PFSK-1 (cell line): ENCODE measurements around the gene AHI1.

Experiments used
- FOXP2 ChIP-seq: optimal IDR thresholded peaks from 2 replicates; pipeline ENCODE3; 2011; ENCODE audit warnings: borderline replicate concordance, control low read depth, inconsistent platforms; ENCODE audit not compliant: insufficient read depth; ENCODE audit errors: extremely low read length, extremely low read depth
- POLR2AphosphoS5 ChIP-seq: IDR thresholded peaks from 2 replicates; pipeline ENCODE4 v1.6.1; 2012; ENCODE audit warnings: low read depth, mild to moderate bottlenecking, control low read depth, low read length, moderate library complexity
- SIN3A ChIP-seq: IDR thresholded peaks from 2 replicates; pipeline ENCODE4 v1.6.1; 2012; ENCODE audit warnings: mild to moderate bottlenecking, low read length, moderate library complexity, borderline replicate concordance; ENCODE audit not compliant: insufficient read depth
- TAF1 ChIP-seq: IDR thresholded peaks from 2 replicates; pipeline ENCODE4 v1.6.1; 2012; ENCODE audit warnings: low read length, control low read depth, borderline replicate concordance; ENCODE audit not compliant: insufficient read depth
- TF ChIP-seq, protein P1 (sequence below), 2 experiments: IDR thresholded peaks; 2 replicates each; pipeline versions ENCODE4 v1.6.1 to v1.8.0; 2011 to 2012; ENCODE audit warnings: low read depth in 2 of 2, low read length in 2 of 2, control low read depth in 1 of 2, inconsistent platforms in 1 of 2, mild to moderate bottlenecking in 1 of 2, moderate library complexity in 1 of 2; ENCODE audit not compliant: insufficient read depth in 1 of 2

The AHI1 gene

DNA sequence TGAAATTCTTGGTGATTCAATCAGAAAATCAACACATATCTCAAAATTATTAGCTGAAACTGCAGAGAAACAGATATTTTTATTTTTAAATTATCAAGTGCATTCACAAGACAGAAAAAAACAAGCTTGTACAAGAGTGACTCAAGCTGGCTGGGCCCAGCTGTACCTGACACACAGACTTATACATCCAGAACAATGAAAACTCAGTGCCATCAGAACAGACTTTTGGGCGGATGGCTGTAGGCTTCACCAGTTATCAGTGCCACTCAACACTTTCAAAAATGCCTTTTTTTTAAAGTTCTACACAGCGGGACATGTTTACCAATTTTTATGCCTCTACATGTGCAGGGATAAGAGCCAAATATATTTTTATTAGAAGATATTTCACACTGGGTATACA is 213.6 kb downstream of the AHI1 start:
- no peak for TF ChIP-seq POLR2AphosphoS5
- no peak for TF ChIP-seq TAF1

DNA sequence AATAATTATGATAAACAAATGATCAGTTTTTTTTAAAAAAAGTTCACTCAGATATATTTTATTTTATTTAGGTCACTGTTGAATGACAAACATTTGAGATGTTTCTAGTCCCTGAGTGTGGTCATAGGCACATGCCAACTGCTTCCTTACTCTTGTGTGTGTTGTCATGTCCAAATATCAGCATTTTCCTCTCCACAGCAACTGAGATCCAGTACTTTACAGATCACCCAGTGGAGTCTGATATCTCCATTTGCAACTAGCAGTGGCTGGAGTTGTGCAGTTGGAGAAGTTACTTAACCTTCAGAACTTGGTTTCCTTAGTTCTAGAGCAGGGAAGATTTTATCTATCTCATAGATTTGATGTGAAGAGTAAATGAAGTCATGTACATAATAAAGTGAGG is 215.1 kb downstream of the AHI1 start:
- TF ChIP-seq TAF1 (no peak), FOXP2 (no peak), POLR2AphosphoS5 (no peak), SIN3A (no peak)
- TF ChIP-seq, protein P1, sequence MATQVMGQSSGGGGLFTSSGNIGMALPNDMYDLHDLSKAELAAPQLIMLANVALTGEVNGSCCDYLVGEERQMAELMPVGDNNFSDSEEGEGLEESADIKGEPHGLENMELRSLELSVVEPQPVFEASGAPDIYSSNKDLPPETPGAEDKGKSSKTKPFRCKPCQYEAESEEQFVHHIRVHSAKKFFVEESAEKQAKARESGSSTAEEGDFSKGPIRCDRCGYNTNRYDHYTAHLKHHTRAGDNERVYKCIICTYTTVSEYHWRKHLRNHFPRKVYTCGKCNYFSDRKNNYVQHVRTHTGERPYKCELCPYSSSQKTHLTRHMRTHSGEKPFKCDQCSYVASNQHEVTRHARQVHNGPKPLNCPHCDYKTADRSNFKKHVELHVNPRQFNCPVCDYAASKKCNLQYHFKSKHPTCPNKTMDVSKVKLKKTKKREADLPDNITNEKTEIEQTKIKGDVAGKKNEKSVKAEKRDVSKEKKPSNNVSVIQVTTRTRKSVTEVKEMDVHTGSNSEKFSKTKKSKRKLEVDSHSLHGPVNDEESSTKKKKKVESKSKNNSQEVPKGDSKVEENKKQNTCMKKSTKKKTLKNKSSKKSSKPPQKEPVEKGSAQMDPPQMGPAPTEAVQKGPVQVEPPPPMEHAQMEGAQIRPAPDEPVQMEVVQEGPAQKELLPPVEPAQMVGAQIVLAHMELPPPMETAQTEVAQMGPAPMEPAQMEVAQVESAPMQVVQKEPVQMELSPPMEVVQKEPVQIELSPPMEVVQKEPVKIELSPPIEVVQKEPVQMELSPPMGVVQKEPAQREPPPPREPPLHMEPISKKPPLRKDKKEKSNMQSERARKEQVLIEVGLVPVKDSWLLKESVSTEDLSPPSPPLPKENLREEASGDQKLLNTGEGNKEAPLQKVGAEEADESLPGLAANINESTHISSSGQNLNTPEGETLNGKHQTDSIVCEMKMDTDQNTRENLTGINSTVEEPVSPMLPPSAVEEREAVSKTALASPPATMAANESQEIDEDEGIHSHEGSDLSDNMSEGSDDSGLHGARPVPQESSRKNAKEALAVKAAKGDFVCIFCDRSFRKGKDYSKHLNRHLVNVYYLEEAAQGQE (IDR thresholded peaks at IDR 0.05; ENCODE audit: insufficient read depth in 1 of 2, low read depth in 2 of 2, low read length in 2 of 2): no peak

DNA sequence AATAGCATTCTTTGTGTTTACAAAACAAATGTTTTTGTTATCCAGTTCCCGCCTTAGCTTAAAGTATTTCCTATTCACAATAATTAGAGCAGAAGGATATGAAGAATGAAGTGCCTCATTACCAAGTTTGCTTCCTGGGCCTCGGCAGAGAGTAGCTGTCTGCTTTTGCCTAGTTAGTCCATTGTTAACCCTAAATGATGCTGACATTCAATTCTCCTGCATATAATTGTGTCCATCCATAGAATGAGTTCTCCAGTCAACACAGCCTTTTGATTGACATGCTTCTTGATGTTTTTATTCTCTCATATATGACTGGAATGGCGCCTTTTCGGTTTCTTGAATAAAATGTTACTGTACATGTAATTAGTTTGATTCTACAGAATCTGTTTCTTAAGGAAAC is 215.6 kb downstream of the AHI1 start:
- TF ChIP-seq SIN3A: no peak
- TF ChIP-seq TAF1: no peak
- no peak for TF ChIP-seq POLR2AphosphoS5
- TF ChIP-seq FOXP2: no peak

DNA sequence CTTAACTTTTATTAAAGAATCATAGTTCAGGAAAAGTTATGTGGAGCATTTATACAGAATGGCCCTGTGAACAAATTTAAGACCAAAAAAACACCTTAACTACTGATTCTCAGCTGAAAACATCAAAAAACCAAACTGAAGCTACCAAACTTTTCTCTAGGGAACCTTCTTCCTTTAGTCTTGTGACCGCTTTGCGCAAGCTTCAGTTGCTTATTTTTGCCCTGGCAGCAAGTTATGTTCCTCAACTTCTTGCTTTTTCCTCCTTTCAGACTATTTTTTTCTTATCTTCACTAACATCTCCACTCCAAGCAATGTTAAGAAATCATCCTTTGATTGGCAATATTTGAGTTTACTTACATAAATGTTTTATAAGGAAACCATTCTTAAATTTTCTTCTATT is 216.3 kb downstream of the AHI1 start:
- no peak for TF ChIP-seq TAF1
- TF ChIP-seq SIN3A: no peak
- TF ChIP-seq, protein P1 (IDR thresholded peaks at IDR 0.05; ENCODE audit: insufficient read depth in 1 of 2, low read depth in 2 of 2, low read length in 2 of 2): no peak
- no peak for TF ChIP-seq POLR2AphosphoS5

DNA sequence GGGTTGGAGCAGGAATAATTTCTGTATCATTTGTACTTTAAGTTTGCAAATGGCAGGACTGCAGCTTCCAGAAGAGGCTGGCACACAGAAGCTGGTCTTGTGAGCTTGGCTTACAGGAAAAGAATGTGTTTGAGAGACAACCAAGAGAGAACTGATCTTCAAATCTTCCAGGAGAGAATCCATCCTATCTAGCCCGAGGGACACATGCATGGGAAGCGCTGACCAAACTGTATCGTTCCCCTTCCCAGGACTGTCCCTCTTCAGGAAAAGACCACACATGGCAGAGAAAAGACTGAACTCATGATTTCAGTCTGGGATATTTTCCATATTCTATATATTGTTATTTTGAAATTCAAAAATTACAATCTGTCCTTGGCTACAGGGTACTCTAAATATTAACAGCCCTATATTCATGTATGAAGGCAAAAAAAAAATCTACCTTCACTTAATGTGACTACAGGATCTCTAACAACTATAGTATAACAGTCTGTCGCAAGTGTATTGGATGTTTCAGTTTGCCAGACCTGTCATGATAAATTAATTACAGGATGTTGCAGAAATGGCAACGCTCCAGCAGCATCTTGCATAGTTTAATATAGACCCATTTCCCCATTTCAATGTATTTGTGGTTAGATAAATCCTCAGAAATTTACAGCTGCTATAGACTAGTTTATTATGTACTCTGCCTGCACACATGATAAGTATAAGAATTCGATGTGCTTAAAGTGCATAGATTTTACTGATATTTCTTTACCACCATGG is 217.0 kb downstream of the AHI1 start:
- no peak for TF ChIP-seq SIN3A

DNA sequence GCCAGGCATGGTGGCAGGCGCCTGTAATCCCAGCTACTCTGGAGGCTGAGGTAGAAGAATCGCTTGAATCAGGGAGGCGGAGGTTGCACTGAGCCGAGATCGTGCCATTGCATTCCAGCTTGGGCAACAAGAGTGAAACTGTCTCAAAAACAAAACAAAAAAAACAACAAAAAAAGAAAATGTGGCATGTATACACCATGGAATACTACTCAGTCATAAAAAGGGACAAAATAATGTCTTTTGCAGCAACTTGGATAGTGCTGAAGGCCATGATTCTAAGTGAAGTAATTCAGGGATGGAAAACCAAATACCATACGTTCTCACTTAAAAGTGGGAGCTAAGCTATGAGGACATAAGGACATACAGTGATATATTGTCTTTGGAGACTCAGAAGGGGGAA is 220.1 kb downstream of the AHI1 start:
- TF ChIP-seq, protein P1 (IDR thresholded peaks at IDR 0.05; ENCODE audit: insufficient read depth in 1 of 2, low read depth in 2 of 2, low read length in 2 of 2): no peak
- TF ChIP-seq FOXP2 (no peak), POLR2AphosphoS5 (no peak), TAF1 (no peak), SIN3A (no peak)
